ENCODE measurements around the gene FAM240B.

- TF ChIP-seq CTCF (conservative IDR thresholded peaks at IDR 0.05; ENCODE audit: low read depth, low read length) (no peak), EZH2 (IDR thresholded peaks at IDR 0.05; ENCODE audit: low read length, unreplicated experiment) (no peak)
These were observed 69.4 kb downstream of the FAM240B start for GRCh38 chr9:38650564-38650963.
